GM10266 (cell line): ENCODE data around the gene WDR27.
A peak's percentile ranks its signal among the peaks of the same experiment; 100 is the strongest.

ENCODE experiments used
- DNase-seq: peaks from one replicate; pipeline ENCODE4 v3.0.0; 2012; ENCODE audit errors: extremely low spot score
- TF ChIP-seq, protein P1 (sequence below): IDR thresholded peaks from 2 replicates; pipeline ENCODE4 v1.5.1; 2012; ENCODE audit warnings: mild to moderate bottlenecking, low read depth; ENCODE audit not compliant: control insufficient read depth, insufficient read depth; ENCODE audit errors: missing control alignments

Gene WDR27

GRCh38 chr6:169508452-169508851 is 193.4 kb downstream of the WDR27 start:
- DNase-seq = no peak
- TF ChIP-seq, protein P1, sequence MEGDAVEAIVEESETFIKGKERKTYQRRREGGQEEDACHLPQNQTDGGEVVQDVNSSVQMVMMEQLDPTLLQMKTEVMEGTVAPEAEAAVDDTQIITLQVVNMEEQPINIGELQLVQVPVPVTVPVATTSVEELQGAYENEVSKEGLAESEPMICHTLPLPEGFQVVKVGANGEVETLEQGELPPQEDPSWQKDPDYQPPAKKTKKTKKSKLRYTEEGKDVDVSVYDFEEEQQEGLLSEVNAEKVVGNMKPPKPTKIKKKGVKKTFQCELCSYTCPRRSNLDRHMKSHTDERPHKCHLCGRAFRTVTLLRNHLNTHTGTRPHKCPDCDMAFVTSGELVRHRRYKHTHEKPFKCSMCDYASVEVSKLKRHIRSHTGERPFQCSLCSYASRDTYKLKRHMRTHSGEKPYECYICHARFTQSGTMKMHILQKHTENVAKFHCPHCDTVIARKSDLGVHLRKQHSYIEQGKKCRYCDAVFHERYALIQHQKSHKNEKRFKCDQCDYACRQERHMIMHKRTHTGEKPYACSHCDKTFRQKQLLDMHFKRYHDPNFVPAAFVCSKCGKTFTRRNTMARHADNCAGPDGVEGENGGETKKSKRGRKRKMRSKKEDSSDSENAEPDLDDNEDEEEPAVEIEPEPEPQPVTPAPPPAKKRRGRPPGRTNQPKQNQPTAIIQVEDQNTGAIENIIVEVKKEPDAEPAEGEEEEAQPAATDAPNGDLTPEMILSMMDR = no peak

- no peak for DNase-seq
- TF ChIP-seq, protein P1 = no peak
Measured at GRCh38 chr6:169503422-169504152, 198.2 kb downstream of the WDR27 start.

- TF ChIP-seq, protein P1 = no peak
- peak; percentile 1 for DNase-seq
Measured at GRCh38 chr6:169502445-169502844, 199.4 kb downstream of the WDR27 start.

DNA sequence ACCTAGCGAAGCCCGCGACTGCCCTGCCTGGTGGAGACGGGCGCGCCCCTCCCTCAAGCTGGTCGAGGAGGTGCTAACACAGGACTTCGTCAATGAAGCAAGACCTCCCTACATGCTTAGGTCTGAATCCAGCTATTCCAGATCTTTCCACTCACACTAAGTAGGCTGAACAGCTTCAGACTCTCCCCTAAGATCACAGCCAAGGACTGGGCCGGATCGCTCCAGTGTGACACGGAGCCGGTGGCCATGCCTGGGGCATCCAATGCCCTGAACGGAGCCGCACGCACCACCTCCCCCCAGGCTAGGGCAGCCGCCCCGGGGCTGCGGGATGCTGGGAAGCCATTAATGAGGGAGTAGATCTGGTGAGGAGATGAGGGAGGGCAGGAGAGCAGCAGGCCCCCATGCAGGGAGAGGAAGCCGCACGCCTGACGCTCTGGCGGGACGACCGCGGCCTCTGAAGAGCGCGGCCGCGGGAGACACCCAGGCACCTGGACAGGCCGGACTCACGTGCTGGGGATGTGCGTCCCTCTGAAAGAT is 200.0 kb downstream of the WDR27 start:
- no peak for DNase-seq
- TF ChIP-seq, protein P1 = no peak

- TF ChIP-seq, protein P1 = no peak
- no peak for DNase-seq
Measured at GRCh38 chr6:169501128-169501527, 200.7 kb downstream of the WDR27 start.

DNA sequence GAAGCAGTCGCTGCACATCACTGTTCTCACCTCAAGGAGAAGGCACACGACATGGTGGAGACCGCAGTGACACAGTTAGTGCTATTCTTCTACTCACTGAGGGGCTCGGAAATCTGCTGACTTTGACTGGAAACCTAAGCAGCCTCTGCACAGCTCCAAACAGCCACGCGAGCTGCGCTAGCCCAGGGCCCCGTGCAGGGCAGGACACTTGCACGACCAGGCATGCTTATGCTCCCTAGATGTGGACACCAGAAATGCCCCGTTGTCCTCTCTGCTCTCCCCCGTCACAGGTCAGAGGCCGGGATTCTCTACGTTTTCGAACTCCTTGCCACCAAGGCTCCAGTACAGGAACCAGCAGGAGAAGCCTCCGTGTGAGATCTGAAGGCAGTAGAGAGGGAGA is 201.1 kb downstream of the WDR27 start:
- TF ChIP-seq, protein P1 = no peak
- no peak for DNase-seq

GRCh38 chr6:169499848-169500247 is 202.0 kb downstream of the WDR27 start:
- DNase-seq = no peak
- TF ChIP-seq, protein P1 = no peak
